IMR-90 (cell line): ENCODE measurements around the gene MYCBP2. TPM values are rescaled to one million over a fixed set of nuclear protein-coding genes. Genes with fewer than 3 reads are reported as not detected.

ENCODE experiments used
- ATAC-seq: fragments of 200-7000 bp; cut with Tn5 transposase; 2 replicates; pipeline ENCODE4 v1.9.1; 2020; ENCODE audit warnings: low read depth, mild to moderate bottlenecking, moderate library complexity
- BruUV-seq: library from RNA; stranded (reverse); fragments of 400-500 nt; replicated peaks from 2 replicates; lab custom pipeline; 2021; lab: Mats Ljungman, UMichigan
- CTCF ChIA-PET: fragments of 300-600 bp; formaldehyde crosslinking; extraction: SDS; loops from one replicate; lab custom pipeline; 2021; ENCODE audit warnings: antibody characterized with exemption; lab: Yijun Ruan, JAX
- POLR2A ChIA-PET: fragments of 300-600 bp; sonication (Branson Sonifier 250); formaldehyde crosslinking; loops from one replicate; lab custom pipeline; 2022; ENCODE audit warnings: antibody characterized with exemption; ENCODE audit not compliant: unreplicated experiment; lab: Charles Lee
- DNase-seq: peaks from one replicate; pipeline ENCODE4 v3.0.0; 2013
- H2AFZ ChIP-seq: replicated peaks from 2 replicates; pipeline ENCODE3; 2013; ENCODE audit warnings: low read length, mild to moderate bottlenecking; ENCODE audit not compliant: poor library complexity
- H2AK5ac ChIP-seq: 2 replicates; pipeline ENCODE4 v1.6.1; 2013; ENCODE audit warnings: low read depth, low read length, inconsistent platforms
- H2AK9ac ChIP-seq: replicated peaks from 2 replicates; pipeline ENCODE3; 2013; ENCODE audit warnings: mild to moderate bottlenecking, low read depth, low read length, moderate library complexity; ENCODE audit not compliant: poor library complexity
- H2BK120ac ChIP-seq: 2 replicates; pipeline ENCODE4 v1.6.1; 2013; ENCODE audit warnings: low read depth, low read length, inconsistent platforms
- H2BK15ac ChIP-seq: 3 replicates; pipeline ENCODE4 v1.6.1; 2013; ENCODE audit warnings: low read depth, low read length, inconsistent platforms
- H2BK20ac ChIP-seq: 2 replicates; pipeline ENCODE4 v1.6.1; 2013; ENCODE audit warnings: low read depth, mild to moderate bottlenecking, inconsistent platforms, low read length, moderate library complexity
- H2BK5ac ChIP-seq: 2 replicates; pipeline ENCODE4 v1.6.1; 2013; ENCODE audit warnings: mild to moderate bottlenecking, low read depth, low read length, inconsistent platforms; ENCODE audit not compliant: poor library complexity, severe bottlenecking
- H3K14ac ChIP-seq: replicated peaks from 2 replicates; pipeline ENCODE4 v1.6.1; 2013; ENCODE audit warnings: low read depth, low read length, inconsistent platforms
- H3K18ac ChIP-seq: 2 replicates; pipeline ENCODE4 v1.6.1; 2013; ENCODE audit warnings: low read depth, low read length, control low read depth
- H3K23ac ChIP-seq: 2 replicates; pipeline ENCODE4 v1.6.1; 2013; ENCODE audit warnings: low read depth, low read length, inconsistent platforms
- H3K27ac ChIP-seq: 2 replicates; pipeline ENCODE4 v1.5.1; 2013; ENCODE audit warnings: mild to moderate bottlenecking, control low read depth, low read length; ENCODE audit not compliant: insufficient read depth
- H3K27me3 ChIP-seq: 2 replicates; pipeline ENCODE4 v1.6.1; 2013; ENCODE audit warnings: low read length; ENCODE audit not compliant: control insufficient read depth, insufficient read depth
- H3K36me3 ChIP-seq: 2 replicates; pipeline ENCODE4 v1.6.1; 2013; ENCODE audit warnings: low read length, mixed read lengths; ENCODE audit not compliant: control insufficient read depth, insufficient read depth
- H3K4ac ChIP-seq: 2 replicates; pipeline ENCODE4 v1.6.1; 2013; ENCODE audit warnings: low read depth, low read length, inconsistent platforms
- H3K4me1 ChIP-seq: 2 replicates; pipeline ENCODE4 v1.6.1; 2013; ENCODE audit warnings: low read length, mixed read lengths; ENCODE audit not compliant: control insufficient read depth, insufficient read depth
- H3K4me2 ChIP-seq: 2 replicates; pipeline ENCODE4 v1.6.1; 2013; ENCODE audit warnings: low read depth, mild to moderate bottlenecking, control low read depth, low read length, moderate library complexity
- H3K4me3 ChIP-seq: 2 replicates; pipeline ENCODE4 v1.5.1; 2013; ENCODE audit warnings: low read depth, mild to moderate bottlenecking, control low read depth, low read length, moderate library complexity; ENCODE audit not compliant: insufficient read depth
- H3K56ac ChIP-seq: 2 replicates; pipeline ENCODE4 v1.6.1; 2013; ENCODE audit warnings: low read length, inconsistent platforms; ENCODE audit not compliant: insufficient read depth; ENCODE audit errors: extremely low read depth
- H3K79me1 ChIP-seq, 2 experiments: 2 replicates each; pipeline ENCODE4 v1.6.1; 2013; ENCODE audit warnings: low read length in 2 of 2, inconsistent platforms in 1 of 2, low read depth in 1 of 2
- H3K9ac ChIP-seq: 2 replicates; pipeline ENCODE4 v1.6.1; 2013; ENCODE audit warnings: low read depth, low read length, control low read depth
- H3K9me1 ChIP-seq: 2 replicates; pipeline ENCODE4 v1.6.1; 2013; ENCODE audit warnings: low read length, inconsistent platforms; ENCODE audit not compliant: insufficient read depth
- H3K9me3 ChIP-seq: 2 replicates; pipeline ENCODE4 v1.6.1; 2013; ENCODE audit warnings: low read length; ENCODE audit not compliant: control insufficient read depth, insufficient read depth
- H4K20me1 ChIP-seq: 2 replicates; pipeline ENCODE4 v1.6.1; 2013; ENCODE audit warnings: low read length, inconsistent platforms; ENCODE audit not compliant: insufficient read depth
- H4K5ac ChIP-seq: 2 replicates; pipeline ENCODE4 v1.6.1; 2013; ENCODE audit warnings: mild to moderate bottlenecking, low read depth, low read length, control low read depth
- H4K8ac ChIP-seq, 2 experiments: 2 replicates each; pipeline ENCODE4 v1.6.1; 2013; ENCODE audit warnings: low read depth in 2 of 2, low read length in 2 of 2, control low read depth in 1 of 2, inconsistent platforms in 1 of 2
- H4K91ac ChIP-seq: 2 replicates; pipeline ENCODE4 v1.6.1; 2013; ENCODE audit warnings: low read depth, low read length, inconsistent platforms; ENCODE audit not compliant: insufficient read depth
- CEBPB ChIP-seq: IDR thresholded peaks from 2 replicates; pipeline ENCODE4 v1.6.1; 2012; ENCODE audit warnings: low read depth, low read length, improper control_type of control experiment
- CHD1 ChIP-seq: IDR thresholded peaks from 2 replicates; pipeline ENCODE4 v1.6.1; 2012; ENCODE audit warnings: low read depth, low read length, improper control_type of control experiment
- FOS ChIP-seq: fragments of 150-350 bp; IDR thresholded peaks from 2 replicates; pipeline ENCODE4 v1.6.1; 2016; ENCODE audit warnings: low read depth, low read length
- MAFK ChIP-seq: IDR thresholded peaks from 2 replicates; pipeline ENCODE4 v1.6.1; 2012; ENCODE audit warnings: low read depth, low read length, improper control_type of control experiment
- POLR2A ChIP-seq: IDR thresholded peaks from 2 replicates; pipeline ENCODE4 v1.6.1; 2012; ENCODE audit warnings: mild to moderate bottlenecking, low read depth, low read length
- WGBS, 2 experiments: methylation state at CpG; one replicate each; pipeline versions ENCODE4 v1.1.5 to v1.1.7; 2013; ENCODE audit warnings: missing lambda C conversion rate in 2 of 2; ENCODE audit not compliant: insufficient read length in 1 of 2; ENCODE audit errors: extremely low coverage in 2 of 2; 5-methylcytosine and 5-hydroxymethylcytosine counted together
- dilution Hi-C: fragments of 300-500 bp; cut with HindIII; formaldehyde crosslinking; loops from one replicate; pipeline ENCODE4 v1.14.3; 2018; ENCODE audit warnings: low sequenced_read_pairs; ENCODE audit not compliant: unreplicated experiment
- in situ Hi-C: fragments of 300-500 bp; cut with MboI; formaldehyde crosslinking; loops from 3 replicates; pipeline ENCODE4 v1.14.3; 2019; ENCODE audit warnings: low sequenced_read_pairs, inconsistent platforms, mixed read lengths
- intact Hi-C: fragments of 100-400 bp; cut with micrococcal nuclease; formaldehyde crosslinking; loops from 2 replicates; pipeline ENCODE4 v1.10.0; 2022
- polyA plus RNA-seq, 3 experiments: library from polyadenylated mRNA; depleted of rRNA; stranded (reverse); fragments of >200 nt; gene quantifications; 2 replicates each; pipeline ENCODE4 v1.2.3, GENCODE V29; 2012; ENCODE audit warnings: low replicate concordance in 1 of 3
- total RNA-seq: library from RNA; depleted of rRNA; stranded (reverse); fragments of >200 nt; gene quantifications from 2 replicates; pipeline ENCODE4 v1.2.3, GENCODE V29; 2012
- TF ChIP-seq, protein P1 (sequence below): conservative IDR thresholded peaks from 2 replicates; pipeline ENCODE4 v1.5.1; 2012; ENCODE audit warnings: mild to moderate bottlenecking, low read depth, low read length, improper control_type of control experiment

Gene MYCBP2
- total and polyA plus RNA-seq, 2 of the 4 experiments (the other 2 are of a cell fraction) = 20.1 to 43.2 TPM

- DNase-seq (no peak), ATAC-seq (no peak)
- no peak overlapping the region for H2BK15ac ChIP-seq
- no TSS peak for BruUV-seq
- TF ChIP-seq POLR2A (no peak), FOS (no peak), MAFK (no peak), CEBPB (no peak), CHD1 (no peak)
- TF ChIP-seq, protein P1, sequence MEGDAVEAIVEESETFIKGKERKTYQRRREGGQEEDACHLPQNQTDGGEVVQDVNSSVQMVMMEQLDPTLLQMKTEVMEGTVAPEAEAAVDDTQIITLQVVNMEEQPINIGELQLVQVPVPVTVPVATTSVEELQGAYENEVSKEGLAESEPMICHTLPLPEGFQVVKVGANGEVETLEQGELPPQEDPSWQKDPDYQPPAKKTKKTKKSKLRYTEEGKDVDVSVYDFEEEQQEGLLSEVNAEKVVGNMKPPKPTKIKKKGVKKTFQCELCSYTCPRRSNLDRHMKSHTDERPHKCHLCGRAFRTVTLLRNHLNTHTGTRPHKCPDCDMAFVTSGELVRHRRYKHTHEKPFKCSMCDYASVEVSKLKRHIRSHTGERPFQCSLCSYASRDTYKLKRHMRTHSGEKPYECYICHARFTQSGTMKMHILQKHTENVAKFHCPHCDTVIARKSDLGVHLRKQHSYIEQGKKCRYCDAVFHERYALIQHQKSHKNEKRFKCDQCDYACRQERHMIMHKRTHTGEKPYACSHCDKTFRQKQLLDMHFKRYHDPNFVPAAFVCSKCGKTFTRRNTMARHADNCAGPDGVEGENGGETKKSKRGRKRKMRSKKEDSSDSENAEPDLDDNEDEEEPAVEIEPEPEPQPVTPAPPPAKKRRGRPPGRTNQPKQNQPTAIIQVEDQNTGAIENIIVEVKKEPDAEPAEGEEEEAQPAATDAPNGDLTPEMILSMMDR = no peak
- no peak overlapping the region for H3K14ac ChIP-seq
- H3K23ac ChIP-seq = no peak overlapping the region
- in situ Hi-C loops = no loop called here
- H3K79me1 ChIP-seq = no peaks in the 10 kb centered on the region
- H3K18ac ChIP-seq = no peak overlapping the region
- intact Hi-C loops = no loop called here
- H2BK20ac ChIP-seq = no peak overlapping the region
- 100% methylated on average over 1 of the region's 3 CpGs; no CpG with 5 or more reads in 1 of the 2 experiments for WGBS, 2 experiments
- CTCF ChIA-PET = no interaction called here
- no peaks in the 10 kb centered on the region for H3K36me3 ChIP-seq
- no peak overlapping the region for H3K9ac ChIP-seq
- dilution Hi-C loops = no loop called here
- POLR2A ChIA-PET = no interaction called here
- no peaks in the 10 kb centered on the region for H3K9me3 ChIP-seq
- H4K5ac ChIP-seq = no peak overlapping the region
- H3K56ac ChIP-seq = no peak overlapping the region
- H4K91ac ChIP-seq = no peak overlapping the region
- no peaks in the 10 kb centered on the region for H3K9me1 ChIP-seq
- no peak overlapping the region for H2BK120ac ChIP-seq
- no peak overlapping the region for H4K8ac ChIP-seq
- no peak overlapping the region for H3K4me2 ChIP-seq
- peaks cover 32% of the 10 kb centered on the region for H3K27me3 ChIP-seq
- no peak overlapping the region for H2BK5ac ChIP-seq
- no peak overlapping the region for H3K27ac ChIP-seq
- H3K4ac ChIP-seq = no peak overlapping the region
- no peak overlapping the region for H2AK5ac ChIP-seq
- no peaks in the 10 kb centered on the region for H3K4me1 ChIP-seq
- no peak overlapping the region for H3K4me3 ChIP-seq
- H2AFZ ChIP-seq = no peak overlapping the region
- no peaks in the 10 kb centered on the region for H4K20me1 ChIP-seq
- no peak overlapping the region for H2AK9ac ChIP-seq
Observed at GRCh38 chr13:77337159-77337558, 10.3 kb upstream of the MYCBP2 start.
